GM12878 (cell line): ENCODE results near the gene C3. TPM values are rescaled to one million over a fixed set of nuclear protein-coding genes. Genes with fewer than 3 reads are reported as not detected.
A peak's percentile ranks its signal among the peaks of the same experiment; 100 is the strongest.

Experiments
- ATAC-seq: fragments of 200-7000 bp; cut with Tn5 transposase; 3 replicates; pipeline ENCODE4 v1.9.1; 2020; ENCODE audit warnings: mild to moderate bottlenecking, moderate library complexity
- BruUV-seq: library from RNA; stranded (reverse); fragments of 400-500 nt; replicated peaks from 2 replicates; lab custom pipeline; 2021; lab: Mats Ljungman, UMichigan
- CTCF ChIA-PET: fragments of 300-600 bp; sonication (Branson Sonifier 250); formaldehyde crosslinking; extraction: SDS; loops from one replicate; lab custom pipeline; 2021; ENCODE audit warnings: inconsistent platforms; lab: Yijun Ruan, JAX
- POLR2A ChIA-PET: fragments of 350-600 bp; formaldehyde crosslinking; extraction: SDS; loops from one replicate; lab custom pipeline; 2021; ENCODE audit warnings: inconsistent platforms; lab: Charles Lee
- RAD21 ChIA-PET: fragments of 300-600 bp; sonication (Branson Sonifier 250); formaldehyde crosslinking; loops from one replicate; lab custom pipeline; 2023; ENCODE audit warnings: antibody characterized with exemption; ENCODE audit not compliant: unreplicated experiment; lab: Charles Lee
- SMC1A ChIA-PET: fragments of 300-600 bp; sonication (Branson Sonifier 250); formaldehyde crosslinking; loops from one replicate; lab custom pipeline; 2023; ENCODE audit not compliant: unreplicated experiment, uncharacterized antibody; lab: Charles Lee
- DNase-seq: peaks from one replicate; pipeline ENCODE4 v3.0.0-alpha.2; 2011; ENCODE audit warnings: low read depth, low spot score
- FAIRE-seq: peaks from 3 replicates; lab custom pipeline; 2011; peaks lifted over from hg19 to GRCh38; lab: Jason Lieb, UNC
- H2AFZ ChIP-seq: 2 replicates; pipeline ENCODE4 v1.6.0; 2011; ENCODE audit warnings: low read depth, low read length, control low read depth; ENCODE audit not compliant: control insufficient read depth
- H3K27ac ChIP-seq: 2 replicates; pipeline ENCODE4 v1.5.1; 2011; ENCODE audit warnings: control low read depth; ENCODE audit not compliant: control insufficient read depth, insufficient read depth
- H3K27me3 ChIP-seq, 2 experiments: replicated peaks in 1 of 2; 2 replicates each; pipeline versions ENCODE4 v1.6.0 to v1.6.1; 2011; ENCODE audit warnings: low read length in 1 of 2; ENCODE audit not compliant: control insufficient read depth in 2 of 2, insufficient read depth in 2 of 2
- H3K36me3 ChIP-seq, 2 experiments: 2 replicates each; pipeline ENCODE4 v1.5.1; 2011; ENCODE audit warnings: low read length in 1 of 2; ENCODE audit not compliant: control insufficient read depth in 2 of 2, insufficient read depth in 2 of 2
- H3K4me1 ChIP-seq: 2 replicates; pipeline ENCODE4 v1.6.1; 2011; ENCODE audit warnings: mild to moderate bottlenecking, low read length, moderate library complexity, mixed read lengths; ENCODE audit not compliant: control insufficient read depth, insufficient read depth
- H3K4me2 ChIP-seq: 2 replicates; pipeline ENCODE4 v1.6.0; 2011; ENCODE audit warnings: control low read depth; ENCODE audit not compliant: control insufficient read depth, insufficient read depth
- H3K4me3 ChIP-seq: fragments of 200-600 bp; sonication (generic); 2 replicates; pipeline ENCODE4 v1.5.1; 2016
- H3K79me2 ChIP-seq: 2 replicates; pipeline ENCODE4 v1.6.0; 2011; ENCODE audit warnings: low read length; ENCODE audit not compliant: control insufficient read depth, insufficient read depth
- H3K9ac ChIP-seq: 2 replicates; pipeline ENCODE4 v1.8.0; 2011; ENCODE audit warnings: low read length, control low read depth, mixed read lengths; ENCODE audit not compliant: control insufficient read depth, insufficient read depth
- H3K9me3 ChIP-seq: replicated peaks from 3 replicates; pipeline ENCODE4 v1.5.1; 2011; ENCODE audit warnings: mild to moderate bottlenecking, low read length; ENCODE audit not compliant: control insufficient read depth, insufficient read depth
- H4K20me1 ChIP-seq: 2 replicates; pipeline ENCODE4 v1.6.0; 2011; ENCODE audit not compliant: control insufficient read depth, insufficient read depth
- ASH2L ChIP-seq: fragments of 300-600, 200-600 bp; sonication (generic); IDR thresholded peaks from 2 replicates; pipeline ENCODE4 v1.6.1; 2017; ENCODE audit warnings: low read depth, mild to moderate bottlenecking, borderline replicate concordance
- ESRRA ChIP-seq: IDR thresholded peaks from 2 replicates; pipeline ENCODE4 v1.6.1; 2012; ENCODE audit warnings: mild to moderate bottlenecking, low read length, improper control_type of control experiment
- MEF2A ChIP-seq: IDR thresholded peaks from 2 replicates; pipeline ENCODE4 v1.6.1; 2011; ENCODE audit warnings: low read depth, mild to moderate bottlenecking, low read length, moderate library complexity; ENCODE audit not compliant: insufficient read depth
- NBN ChIP-seq: fragments of 450-650 bp; IDR thresholded peaks from 2 replicates; pipeline ENCODE4 v1.6.1; 2016
- NR2F1 ChIP-seq: fragments of 450-650 bp; conservative IDR thresholded peaks from 2 replicates; pipeline ENCODE4 v1.6.1; 2017; ENCODE audit warnings: mild to moderate bottlenecking
- ZNF274 ChIP-seq: IDR thresholded peaks from one replicate; pipeline ENCODE4 v1.8.0; 2011; ENCODE audit not compliant: insufficient read length, insufficient read depth
- WGBS: methylation state at CpG from one replicate; pipeline ENCODE4 v1.1.6; 2016; ENCODE audit warnings: low lambda C conversion rate; ENCODE audit not compliant: insufficient replicate concordance, insufficient coverage; ENCODE audit errors: missing lambda C conversion rate; 5-methylcytosine and 5-hydroxymethylcytosine counted together
- in situ Hi-C: fragments of 300-500 bp; cut with MboI; formaldehyde crosslinking; loops from 9 replicates; pipeline ENCODE4 v1.14.3; 2018; ENCODE audit warnings: mixed read lengths
- intact Hi-C: fragments of 100-400 bp; cut with micrococcal nuclease; formaldehyde crosslinking; loops from one replicate; pipeline ENCODE4 v1.14.2; 2022; ENCODE audit not compliant: unreplicated experiment
- polyA plus RNA-seq, 11 experiments: library from polyadenylated mRNA; depleted of rRNA in 4 of 11; unstranded in 6 of 11; stranded (reverse) in 5 of 11; fragments of >200 nt; fragmentation: Nextera tagmentation in 4 of 11; fragmentation: Illumina TruSeq in 1 of 11; extraction: Ambion mirVana in 4 of 11; extraction: Trizol in 1 of 11; gene quantifications; 1 replicate in 1 of 11; 2 replicates in 10 of 11; pipeline versions ENCODE4 v1.2.1 to v1.2.3, GENCODE V29; 2011 to 2016; ENCODE audit warnings: inconsistent platforms in 2 of 11, missing spikeins in 2 of 11, low read depth in 1 of 11
- total RNA-seq, 4 experiments: library from RNA; depleted of rRNA in 3 of 4; stranded (reverse); fragments of >200 nt in 3 of 4; fragmentation: Illumina TruSeq in 1 of 4; extraction: Trizol in 1 of 4; gene quantifications; 2 replicates each; pipeline versions ENCODE4 v1.2.1 to v1.2.3, GENCODE V29; 2013 to 2021
- TF ChIP-seq, protein P1 (sequence below): IDR thresholded peaks from 2 replicates; pipeline ENCODE4 v1.6.1; 2012; ENCODE audit warnings: mild to moderate bottlenecking, low read depth, low read length
- TF ChIP-seq, protein P2 (sequence below): IDR thresholded peaks from 2 replicates; pipeline ENCODE4 v1.6.1; 2011; ENCODE audit warnings: mild to moderate bottlenecking, low read depth, low read length, moderate library complexity; ENCODE audit not compliant: insufficient replicate concordance
- TF ChIP-seq, protein P3 (sequence below), 3 experiments: IDR thresholded peaks in 2 of 3; conservative IDR thresholded peaks in 1 of 3; 2 replicates each; pipeline ENCODE4 v1.5.1; 2011; ENCODE audit warnings: low read depth in 3 of 3, low read length in 3 of 3, mild to moderate bottlenecking in 3 of 3, control low read depth in 2 of 3, moderate library complexity in 2 of 3, inconsistent platforms in 1 of 3, mixed read lengths in 1 of 3; ENCODE audit not compliant: control insufficient read depth in 2 of 3, insufficient read depth in 1 of 3; ENCODE audit errors: extremely low read depth in 1 of 3
- TF ChIP-seq, protein P4 (sequence below): fragments of 450-650 bp; IDR thresholded peaks from 2 replicates; pipeline ENCODE4 v1.6.1; 2016; ENCODE audit warnings: mild to moderate bottlenecking

The C3 gene
- total and polyA plus RNA-seq, 10 of the 15 experiments (the other 5 are each of a cell fraction or from before 2014, with no cell fraction given): 0.20 to 6.7 (median 0.72) TPM

DNA sequence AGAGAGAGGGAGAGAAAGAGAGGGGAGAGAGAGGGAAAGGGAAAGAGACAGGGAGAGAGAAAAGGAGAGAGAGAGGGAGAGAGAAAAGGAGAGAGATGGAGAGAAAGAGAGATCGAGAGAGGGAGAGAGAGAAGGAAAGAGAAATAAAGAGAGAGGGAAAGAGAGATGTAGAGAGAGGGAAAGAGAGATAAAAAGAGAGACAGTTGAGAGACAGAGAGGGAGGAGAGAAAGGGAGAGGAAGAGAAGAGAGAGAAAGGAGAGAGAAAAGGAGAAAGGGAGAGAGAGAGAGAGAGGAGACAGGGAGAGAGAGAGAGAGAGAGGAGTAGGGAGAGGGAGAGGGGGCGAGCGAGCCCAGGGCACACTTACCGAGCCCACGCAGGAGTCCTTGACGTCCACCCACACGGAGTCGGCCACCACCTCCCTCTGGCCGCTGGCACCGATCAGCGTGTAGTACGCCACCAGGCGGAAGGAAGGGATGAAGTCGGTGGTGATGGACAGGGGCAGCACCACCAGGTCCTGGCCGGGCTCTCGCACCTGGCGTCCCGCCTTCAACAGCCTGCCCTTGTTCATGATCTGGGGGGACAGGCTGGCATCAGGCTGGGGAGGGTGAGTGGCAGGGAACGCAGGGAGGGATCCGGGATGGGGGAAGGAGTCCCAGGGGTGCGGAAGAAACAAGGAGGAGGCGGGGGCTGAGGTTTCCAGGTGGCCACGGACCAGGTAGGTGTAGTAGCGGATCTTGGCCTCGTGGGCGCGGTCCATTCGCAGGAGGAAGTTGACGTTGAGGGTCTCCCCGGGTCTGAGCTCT, 10.0 kb downstream of the C3 start:
- Histone ChIP-seq H2AFZ (no peak overlapping the region), H3K4me2 (no peak overlapping the region), H3K9ac (no peak overlapping the region), H3K36me3 (no peaks in the 10 kb centered on the region), H3K27me3 (no peaks in the 10 kb centered on the region; a peak in 2 of 4 replicates), H3K4me3 (no peak overlapping the region), H4K20me1 (no peaks in the 10 kb centered on the region), H3K4me1 (no peaks in the 10 kb centered on the region), H3K9me3 (no peaks in the 10 kb centered on the region), H3K27ac (no peak overlapping the region), H3K79me2 (no peaks in the 10 kb centered on the region)
- SMC1A ChIA-PET: interaction anchor here (0.6 kb wide), 1 partner anchor 27 kb away, joined by 3 read pairs; the partner anchor contains the start of gene GPR108
- in situ Hi-C loops (no loop called here), intact Hi-C loops (no loop called here)
- TF ChIP-seq ASH2L: no peak
- TF ChIP-seq ZNF274: no peak
- TF ChIP-seq, protein P1, sequence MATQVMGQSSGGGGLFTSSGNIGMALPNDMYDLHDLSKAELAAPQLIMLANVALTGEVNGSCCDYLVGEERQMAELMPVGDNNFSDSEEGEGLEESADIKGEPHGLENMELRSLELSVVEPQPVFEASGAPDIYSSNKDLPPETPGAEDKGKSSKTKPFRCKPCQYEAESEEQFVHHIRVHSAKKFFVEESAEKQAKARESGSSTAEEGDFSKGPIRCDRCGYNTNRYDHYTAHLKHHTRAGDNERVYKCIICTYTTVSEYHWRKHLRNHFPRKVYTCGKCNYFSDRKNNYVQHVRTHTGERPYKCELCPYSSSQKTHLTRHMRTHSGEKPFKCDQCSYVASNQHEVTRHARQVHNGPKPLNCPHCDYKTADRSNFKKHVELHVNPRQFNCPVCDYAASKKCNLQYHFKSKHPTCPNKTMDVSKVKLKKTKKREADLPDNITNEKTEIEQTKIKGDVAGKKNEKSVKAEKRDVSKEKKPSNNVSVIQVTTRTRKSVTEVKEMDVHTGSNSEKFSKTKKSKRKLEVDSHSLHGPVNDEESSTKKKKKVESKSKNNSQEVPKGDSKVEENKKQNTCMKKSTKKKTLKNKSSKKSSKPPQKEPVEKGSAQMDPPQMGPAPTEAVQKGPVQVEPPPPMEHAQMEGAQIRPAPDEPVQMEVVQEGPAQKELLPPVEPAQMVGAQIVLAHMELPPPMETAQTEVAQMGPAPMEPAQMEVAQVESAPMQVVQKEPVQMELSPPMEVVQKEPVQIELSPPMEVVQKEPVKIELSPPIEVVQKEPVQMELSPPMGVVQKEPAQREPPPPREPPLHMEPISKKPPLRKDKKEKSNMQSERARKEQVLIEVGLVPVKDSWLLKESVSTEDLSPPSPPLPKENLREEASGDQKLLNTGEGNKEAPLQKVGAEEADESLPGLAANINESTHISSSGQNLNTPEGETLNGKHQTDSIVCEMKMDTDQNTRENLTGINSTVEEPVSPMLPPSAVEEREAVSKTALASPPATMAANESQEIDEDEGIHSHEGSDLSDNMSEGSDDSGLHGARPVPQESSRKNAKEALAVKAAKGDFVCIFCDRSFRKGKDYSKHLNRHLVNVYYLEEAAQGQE: no peak
- no peak for TF ChIP-seq MEF2A
- no peak for TF ChIP-seq ESRRA
- TF ChIP-seq NBN: peak; percentile 30; the same call in 1 of the 2 replicates
- TF ChIP-seq, protein P2, sequence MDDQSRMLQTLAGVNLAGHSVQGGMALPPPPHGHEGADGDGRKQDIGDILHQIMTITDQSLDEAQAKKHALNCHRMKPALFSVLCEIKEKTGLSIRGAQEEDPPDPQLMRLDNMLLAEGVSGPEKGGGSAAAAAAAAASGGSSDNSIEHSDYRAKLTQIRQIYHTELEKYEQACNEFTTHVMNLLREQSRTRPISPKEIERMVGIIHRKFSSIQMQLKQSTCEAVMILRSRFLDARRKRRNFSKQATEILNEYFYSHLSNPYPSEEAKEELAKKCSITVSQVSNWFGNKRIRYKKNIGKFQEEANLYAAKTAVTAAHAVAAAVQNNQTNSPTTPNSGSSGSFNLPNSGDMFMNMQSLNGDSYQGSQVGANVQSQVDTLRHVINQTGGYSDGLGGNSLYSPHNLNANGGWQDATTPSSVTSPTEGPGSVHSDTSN: peak; percentile 30
- TF ChIP-seq, protein P3, sequence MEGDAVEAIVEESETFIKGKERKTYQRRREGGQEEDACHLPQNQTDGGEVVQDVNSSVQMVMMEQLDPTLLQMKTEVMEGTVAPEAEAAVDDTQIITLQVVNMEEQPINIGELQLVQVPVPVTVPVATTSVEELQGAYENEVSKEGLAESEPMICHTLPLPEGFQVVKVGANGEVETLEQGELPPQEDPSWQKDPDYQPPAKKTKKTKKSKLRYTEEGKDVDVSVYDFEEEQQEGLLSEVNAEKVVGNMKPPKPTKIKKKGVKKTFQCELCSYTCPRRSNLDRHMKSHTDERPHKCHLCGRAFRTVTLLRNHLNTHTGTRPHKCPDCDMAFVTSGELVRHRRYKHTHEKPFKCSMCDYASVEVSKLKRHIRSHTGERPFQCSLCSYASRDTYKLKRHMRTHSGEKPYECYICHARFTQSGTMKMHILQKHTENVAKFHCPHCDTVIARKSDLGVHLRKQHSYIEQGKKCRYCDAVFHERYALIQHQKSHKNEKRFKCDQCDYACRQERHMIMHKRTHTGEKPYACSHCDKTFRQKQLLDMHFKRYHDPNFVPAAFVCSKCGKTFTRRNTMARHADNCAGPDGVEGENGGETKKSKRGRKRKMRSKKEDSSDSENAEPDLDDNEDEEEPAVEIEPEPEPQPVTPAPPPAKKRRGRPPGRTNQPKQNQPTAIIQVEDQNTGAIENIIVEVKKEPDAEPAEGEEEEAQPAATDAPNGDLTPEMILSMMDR (IDR thresholded peaks at IDR 0.05 in 2 of 3, conservative IDR thresholded peaks at IDR 0.05 in 1 of 3; ENCODE audit: control insufficient read depth in 2 of 3, extremely low read depth in 1 of 3, insufficient read depth in 1 of 3, low read depth in 3 of 3, low read length in 3 of 3): peak in 2 of 3 experiments; percentile 2 to 30; a peak in 2 of 6 replicates
- TF ChIP-seq, protein P4, sequence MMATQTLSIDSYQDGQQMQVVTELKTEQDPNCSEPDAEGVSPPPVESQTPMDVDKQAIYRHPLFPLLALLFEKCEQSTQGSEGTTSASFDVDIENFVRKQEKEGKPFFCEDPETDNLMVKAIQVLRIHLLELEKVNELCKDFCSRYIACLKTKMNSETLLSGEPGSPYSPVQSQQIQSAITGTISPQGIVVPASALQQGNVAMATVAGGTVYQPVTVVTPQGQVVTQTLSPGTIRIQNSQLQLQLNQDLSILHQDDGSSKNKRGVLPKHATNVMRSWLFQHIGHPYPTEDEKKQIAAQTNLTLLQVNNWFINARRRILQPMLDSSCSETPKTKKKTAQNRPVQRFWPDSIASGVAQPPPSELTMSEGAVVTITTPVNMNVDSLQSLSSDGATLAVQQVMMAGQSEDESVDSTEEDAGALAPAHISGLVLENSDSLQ: peak; percentile 70
- no peak for TF ChIP-seq NR2F1
- no TSS peak for BruUV-seq
- ATAC-seq: peak; percentile 77
- no peak for FAIRE-seq
- RAD21 ChIA-PET: no interaction called here
- POLR2A ChIA-PET: no interaction called here
- DNase-seq: no peak
- 31% methylated on average over 29 of the region's 30 CpGs for WGBS
- CTCF ChIA-PET: no interaction called here
